K562 (cell line): Measurements from ENCODE around the gene ARAP1. TPM values are rescaled to one million over a fixed set of nuclear protein-coding genes. Genes with fewer than 3 reads are reported as not detected.
A peak's percentile ranks its signal among the peaks of the same experiment; 100 is the strongest.

Experiments
- ATAC-seq: fragments of 200-7000 bp; cut with Tn5 transposase; 3 replicates; pipeline ENCODE4 v1.9.1; 2020; ENCODE audit warnings: moderate library complexity
- BruUV-seq: library from RNA; stranded (reverse); fragments of 400-500 nt; replicated peaks from 2 replicates; lab custom pipeline; 2021; lab: Mats Ljungman, UMichigan
- CTCF ChIA-PET: fragments of 300-600 bp; formaldehyde crosslinking; extraction: SDS; loops from one replicate; lab custom pipeline; 2021; ENCODE audit warnings: low intra/inter-chr PET ratio; lab: Yijun Ruan, JAX
- POLR2A ChIA-PET: fragments of 300-600, 350-650 bp; sonication (Branson Sonifier 250); formaldehyde crosslinking; extraction: SDS; loops from one replicate; lab custom pipeline; 2021; ENCODE audit warnings: antibody characterized with exemption, inconsistent platforms; lab: Yijun Ruan, JAX
- DNase-seq, 4 experiments: peaks; one replicate each; pipeline versions ENCODE4 v3.0.0 to v3.0.0-alpha.2; 2011 to 2018; ENCODE audit warnings: low spot score in 3 of 4, mixed read lengths in 3 of 4; ENCODE audit errors: extremely low read depth in 1 of 4
- FAIRE-seq: peaks from 2 replicates; lab custom pipeline; 2011; peaks lifted over from hg19 to GRCh38; lab: Jason Lieb, UNC
- H2AFZ ChIP-seq: 2 replicates; pipeline ENCODE4 v1.6.0; 2011; ENCODE audit warnings: low read depth, low read length, control low read depth, inconsistent platforms
- H3K27ac ChIP-seq: fragments of 200-600 bp; 3 replicates; pipeline ENCODE4 v1.8.0; 2011; ENCODE audit warnings: low read depth, mild to moderate bottlenecking, control low read depth, inconsistent platforms, low read length, moderate library complexity, mixed read lengths; ENCODE audit errors: extremely low read depth
- H3K27me3 ChIP-seq, 2 experiments: fragments of 300-600 bp in 1 of 2; 2 replicates in 1 of 2; 3 replicates in 1 of 2; pipeline versions ENCODE4 v1.6.0 to v1.8.0; 2011; ENCODE audit warnings: inconsistent platforms in 2 of 2, low read length in 2 of 2, mild to moderate bottlenecking in 1 of 2, mixed read lengths in 1 of 2, moderate library complexity in 1 of 2; ENCODE audit not compliant: control insufficient read depth in 2 of 2, insufficient read depth in 2 of 2
- H3K36me3 ChIP-seq: fragments of 300-600 bp; 3 replicates; pipeline ENCODE4 v1.8.0; 2011; ENCODE audit warnings: mild to moderate bottlenecking, low read length, inconsistent platforms; ENCODE audit not compliant: control insufficient read depth, insufficient read depth
- H3K4me1 ChIP-seq, 2 experiments: fragments of 200-600 bp in 1 of 2; replicated peaks in 1 of 2; 2 replicates in 1 of 2; 3 replicates in 1 of 2; pipeline versions ENCODE4 v1.5.1 to v1.8.0; 2011; ENCODE audit warnings: inconsistent platforms in 2 of 2, low read length in 2 of 2, mild to moderate bottlenecking in 1 of 2, mixed read lengths in 1 of 2, moderate library complexity in 1 of 2; ENCODE audit not compliant: control insufficient read depth in 2 of 2, insufficient read depth in 2 of 2
- H3K4me2 ChIP-seq: 2 replicates; pipeline ENCODE4 v1.6.1; 2011; ENCODE audit warnings: low read length, control low read depth, inconsistent platforms, mixed read lengths; ENCODE audit not compliant: insufficient read depth
- H3K4me3 ChIP-seq: fragments of 200-600 bp; sonication (generic), shearing (Covaris generic); 2 replicates; pipeline ENCODE4 v1.5.1; 2016; ENCODE audit warnings: control low read depth, inconsistent platforms
- H3K79me2 ChIP-seq: fragments of 200-600 bp; 3 replicates; pipeline ENCODE4 v1.8.0; 2011; ENCODE audit warnings: low read length, inconsistent platforms; ENCODE audit not compliant: control insufficient read depth, insufficient read depth
- H3K9ac ChIP-seq, 2 experiments: 2 replicates each; pipeline versions ENCODE4 v1.6.0 to v1.6.1; 2011; ENCODE audit warnings: low read depth in 2 of 2, low read length in 2 of 2, control low read depth in 1 of 2, inconsistent platforms in 1 of 2, mild to moderate bottlenecking in 1 of 2, mixed read lengths in 1 of 2; ENCODE audit not compliant: insufficient read depth in 1 of 2
- H3K9me1 ChIP-seq: one replicate; pipeline ENCODE4 v1.6.0; 2011; ENCODE audit warnings: inconsistent platforms, mild to moderate bottlenecking, low read length, moderate library complexity; ENCODE audit not compliant: control insufficient read depth, insufficient read depth
- H3K9me3 ChIP-seq: replicated peaks from 2 replicates; pipeline ENCODE4 v1.5.1; 2011; ENCODE audit warnings: low read depth, low read length, inconsistent platforms; ENCODE audit not compliant: control insufficient read depth, insufficient read depth
- H4K20me1 ChIP-seq: replicated peaks from 2 replicates; pipeline ENCODE4 v1.6.1; 2011; ENCODE audit warnings: low read length, inconsistent platforms, mixed read lengths; ENCODE audit not compliant: control insufficient read depth, insufficient read depth
- CEBPG ChIP-seq, 3 experiments: fragments of 200-800 bp in 1 of 3; sonication (Bioruptor generic) in 1 of 3; sonication (generic) in 1 of 3; formaldehyde crosslinking in 1 of 3; IDR thresholded peaks in 2 of 3; conservative IDR thresholded peaks in 1 of 3; 2 replicates each; pipeline versions ENCODE4 v1.6.1 to v1.8.0; 2016 to 2022; ENCODE audit warnings: missing compliant biosample characterization in 2 of 3, missing genetic modification characterization in 2 of 3, mild to moderate bottlenecking in 1 of 3, missing genetic modification reagents in 1 of 3
- FOXP1 ChIP-seq: sonication (generic); formaldehyde crosslinking; IDR thresholded peaks from 2 replicates; pipeline ENCODE4 v1.8.0; 2022; ENCODE audit warnings: mild to moderate bottlenecking, missing genetic modification reagents
- HDAC2 ChIP-seq: fragments of 450-650 bp; IDR thresholded peaks from 2 replicates; pipeline ENCODE4 v1.6.1; 2016; ENCODE audit warnings: mild to moderate bottlenecking
- PHTF2 ChIP-seq: fragments of 250-450 bp; sonication (Bioruptor Pico); IDR thresholded peaks from 2 replicates; pipeline ENCODE4 v1.5.0; 2021; ENCODE audit warnings: mild to moderate bottlenecking
- RBM25 ChIP-seq: fragments of 200-400 bp; formaldehyde crosslinking; IDR thresholded peaks from 2 replicates; pipeline ENCODE4 v1.6.1; 2018; ENCODE audit warnings: low read length, low read depth, moderate library complexity; ENCODE audit not compliant: severe bottlenecking
- ZBTB1 ChIP-seq: sonication (generic); formaldehyde crosslinking; IDR thresholded peaks from 2 replicates; pipeline ENCODE4 v1.8.1; 2023; ENCODE audit warnings: missing genetic modification reagents, low read depth, mild to moderate bottlenecking, borderline replicate concordance
- ZFX ChIP-seq: sonication (generic); formaldehyde crosslinking; IDR thresholded peaks from 2 replicates; pipeline ENCODE4 v1.8.0; 2022; ENCODE audit warnings: mild to moderate bottlenecking, missing genetic modification reagents, moderate library complexity
- ZKSCAN1 ChIP-seq: fragments of 150-350 bp; IDR thresholded peaks from 2 replicates; pipeline ENCODE4 v1.6.1; 2016; ENCODE audit warnings: low read depth, low read length
- ZNF217 ChIP-seq: sonication (generic); formaldehyde crosslinking; IDR thresholded peaks from 2 replicates; pipeline ENCODE4 v1.8.0; 2022; ENCODE audit warnings: mild to moderate bottlenecking, missing genetic modification reagents
- ZNF76 ChIP-seq: fragments of 250-450 bp; sonication (Bioruptor Pico); IDR thresholded peaks from 2 replicates; pipeline ENCODE4 v1.4.0; 2020; ENCODE audit warnings: mild to moderate bottlenecking, moderate library complexity, borderline replicate concordance
- ZNF766 ChIP-seq: fragments of 200-800 bp; sonication (Bioruptor generic); conservative IDR thresholded peaks from 2 replicates; pipeline ENCODE4 v1.6.1; 2016; ENCODE audit warnings: missing genetic modification characterization, missing compliant biosample characterization
- WGBS: fragments of 100-300 bp; shearing (Covaris generic); methylation state at CpG from one replicate; pipeline ENCODE4 v1.1.6; 2016; ENCODE audit warnings: low coverage, mixed read lengths; ENCODE audit not compliant: insufficient coverage; ENCODE audit errors: missing lambda C conversion rate; 5-methylcytosine and 5-hydroxymethylcytosine counted together
- in situ Hi-C: fragments of 300-500 bp; cut with MboI; formaldehyde crosslinking; loops from 4 replicates; pipeline ENCODE4 v1.15.0; 2018; ENCODE audit warnings: inconsistent platforms, mixed read lengths
- intact Hi-C: fragments of 100-400 bp; cut with micrococcal nuclease; formaldehyde crosslinking; loops from 2 replicates; pipeline ENCODE4 v1.14.2; 2022
- polyA plus RNA-seq, 8 experiments: library from polyadenylated mRNA; depleted of rRNA in 4 of 8; stranded (reverse) in 5 of 8; unstranded in 3 of 8; fragments of >200 nt; fragmentation: Nextera tagmentation in 2 of 8; fragmentation: Illumina TruSeq in 1 of 8; extraction: Ambion mirVana in 2 of 8; extraction: Trizol in 1 of 8; gene quantifications; 2 replicates each; pipeline versions ENCODE4 v1.2.1 to v1.2.3, GENCODE V29; 2011 to 2014; ENCODE audit warnings: inconsistent platforms in 1 of 8, missing spikeins in 1 of 8
- total RNA-seq, 7 experiments: library from RNA; depleted of rRNA in 6 of 7; stranded (reverse); fragments of >200 nt in 6 of 7; fragmentation: Illumina TruSeq in 2 of 7; extraction: Trizol in 2 of 7; gene quantifications; 2 replicates each; pipeline versions ENCODE4 v1.2.1 to v1.2.3, GENCODE V29; 2011 to 2021; ENCODE audit warnings: low replicate concordance in 1 of 7
- TF ChIP-seq, protein P1 (sequence below): sonication (generic); formaldehyde crosslinking; IDR thresholded peaks from 2 replicates; pipeline ENCODE4 v1.9.0; 2022; ENCODE audit warnings: mild to moderate bottlenecking, missing genetic modification reagents

Gene ARAP1
- total and polyA plus RNA-seq, 9 of the 15 experiments (the other 6 are each of a cell fraction or from before 2014, with no cell fraction given): 0.23 to 67.0 (median 24.6) TPM

DNA sequence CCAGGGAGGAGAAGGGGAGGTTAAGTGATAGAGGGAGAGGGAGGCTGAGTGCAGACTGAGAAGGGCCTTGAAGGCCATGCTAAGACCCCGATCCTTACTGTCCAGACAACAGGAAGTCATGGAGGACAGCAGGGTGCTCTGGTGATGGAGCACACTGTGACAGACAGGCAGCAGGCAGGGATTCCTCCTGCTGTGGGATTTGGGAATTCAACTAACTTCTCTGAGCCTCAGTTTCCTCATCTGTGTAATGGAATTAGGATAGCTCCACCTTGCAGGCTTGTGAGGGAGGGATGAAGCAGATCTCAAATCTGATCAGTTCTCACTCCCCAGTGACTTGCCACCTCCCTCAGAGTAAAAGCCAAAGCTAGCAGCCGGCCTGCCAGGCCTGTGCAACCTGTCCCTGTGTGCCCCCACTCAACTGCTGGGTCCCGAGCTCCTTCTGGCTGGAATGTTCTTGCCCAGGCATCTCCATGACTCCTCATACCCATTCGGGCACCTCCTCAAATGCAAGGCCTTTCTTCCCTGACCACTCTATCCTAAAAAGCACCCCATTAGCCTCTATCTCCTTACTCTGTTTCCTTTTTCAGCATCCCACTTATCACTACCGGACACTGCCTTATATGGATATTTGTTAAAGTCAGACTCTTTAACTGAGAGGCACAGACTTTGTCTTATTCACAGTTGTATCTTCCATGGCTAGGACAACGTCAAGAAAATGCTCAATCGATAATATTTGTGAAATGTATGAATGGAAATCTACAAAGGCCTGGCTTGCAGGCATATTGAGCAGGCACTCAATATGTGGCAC lies 9.5 kb downstream of the ARAP1 start (continued):
- TF ChIP-seq ZNF217 (no peak), RBM25 (peak; percentile 77), HDAC2 (no peak; the same call in 1 of the 2 replicates), ZNF766 (CRISPR knock-in tag) (no peak), PHTF2 (CRISPR knock-in tag) (no peak), ZBTB1 (CRISPR knock-in tag) (0 out of 2 replicates have a peak, but pooled peaks have one; percentile 32)
- TF ChIP-seq, all 486 proteins: peak for 6

DNA sequence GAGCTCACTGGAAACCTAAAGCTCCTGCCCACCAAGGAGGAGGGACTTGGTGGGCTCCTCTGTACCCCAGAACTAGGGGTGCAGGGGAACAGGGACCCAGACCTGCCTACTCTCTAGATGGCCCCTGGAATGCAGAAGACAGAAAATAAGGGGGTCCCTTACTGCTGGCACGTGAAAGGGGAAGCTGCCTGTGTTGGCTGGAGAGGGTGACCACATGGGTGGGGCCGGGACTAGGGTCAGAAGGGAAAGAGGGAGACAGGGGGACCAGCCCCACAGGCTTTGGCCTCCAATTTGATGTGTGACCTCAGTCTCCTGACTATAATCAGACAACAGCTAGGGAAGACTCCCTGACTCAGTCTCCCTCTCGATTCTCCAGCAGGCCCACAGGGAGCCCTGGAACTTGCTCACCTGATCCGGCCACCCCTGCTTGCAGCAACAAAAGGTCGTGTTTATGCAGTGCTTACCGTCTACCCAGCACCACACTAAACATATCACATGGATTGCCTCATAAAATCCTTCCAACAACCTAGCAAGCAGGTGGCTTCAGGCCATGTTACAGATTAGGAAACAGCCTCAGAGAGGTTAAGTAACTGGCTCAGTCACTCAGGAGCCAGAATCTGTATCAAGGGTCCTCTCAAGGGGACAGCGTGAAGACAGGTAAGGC lies 10.2 kb downstream of the ARAP1 start:
- ChIA-PET CTCF (interaction anchor here (0.7 kb wide), 1 partner anchor 51 kb away, joined by 3 read pairs; no protein-coding TSS in a partner anchor), POLR2A (interaction anchor here (0.8 kb wide), 1 partner anchor 41 kb away, joined by 3 read pairs; no protein-coding TSS in a partner anchor)
- H3K9me3 ChIP-seq: no peaks in the 10 kb centered on the region
- H4K20me1 ChIP-seq: peaks cover 9% of the 10 kb centered on the region
- peaks cover 84 to 94% of the 10 kb centered on the region in 2 experiments for H3K4me1 ChIP-seq
- H3K36me3 ChIP-seq: peaks cover 28% of the 10 kb centered on the region; the same call in 2 of the 3 replicates
- H3K4me2 ChIP-seq: peak overlapping the region; percentile 27; the same call in 1 of the 2 replicates
- no peaks in the 10 kb centered on the region for H3K27me3 ChIP-seq
- peak; percentile 8; the same call in 2 of the 3 replicates for ATAC-seq
- H3K9me1 ChIP-seq: peaks cover 18% of the 10 kb centered on the region
- H2AFZ ChIP-seq: no peak overlapping the region
- in situ Hi-C loops: no loop called here
- H3K79me2 ChIP-seq: peaks cover 93% of the 10 kb centered on the region
- H3K4me3 ChIP-seq: no peak overlapping the region
- WGBS: 42% methylated on average over 7 of the region's 7 CpGs
- peak overlapping the region; percentile 65 for H3K27ac ChIP-seq
- peak; percentile 62 for FAIRE-seq
- H3K9ac ChIP-seq: peak overlapping the region in 1 of 2 experiments; percentile 83; a peak in 2 of 4 replicates
- intact Hi-C loops: loop anchor here (5.0 kb wide), 1 partner anchor 35 kb away; no protein-coding TSS in a partner anchor
- BruUV-seq: no TSS peak
- peak in 3 of 4 experiments; percentile 25 to 48 (median 38) for DNase-seq
- TF ChIP-seq, protein P1, sequence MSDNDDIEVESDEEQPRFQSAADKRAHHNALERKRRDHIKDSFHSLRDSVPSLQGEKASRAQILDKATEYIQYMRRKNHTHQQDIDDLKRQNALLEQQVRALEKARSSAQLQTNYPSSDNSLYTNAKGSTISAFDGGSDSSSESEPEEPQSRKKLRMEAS: peak; percentile 5; the same call in 1 of the 2 replicates
- TF ChIP-seq ZFX (CRISPR knock-in tag) (0 out of 2 replicates have a peak, but pooled peaks have one; percentile 12), ZKSCAN1 (no peak), FOXP1 (CRISPR knock-in tag) (0 out of 2 replicates have a peak, but pooled peaks have one; percentile 11), ZNF76 (CRISPR knock-in tag) (no peak), CEBPG (CRISPR knock-in tag; IDR thresholded peaks at IDR 0.05) (peak; percentile 55), CEBPG (tag; conservative IDR thresholded peaks at IDR 0.05 in 1 of 2, IDR thresholded peaks at IDR 0.05 in 1 of 2) (peak; percentile 10 to 65; a peak in 1 of 4 replicates)
